Central memory CD4-positive, alpha-beta T cell (primary cell): Measurements from ENCODE around the gene SNX19.

Source experiments
- DNase-seq: peaks from one replicate; pipeline ENCODE4 v3.0.0; 2022

SNX19 gene

DNA sequence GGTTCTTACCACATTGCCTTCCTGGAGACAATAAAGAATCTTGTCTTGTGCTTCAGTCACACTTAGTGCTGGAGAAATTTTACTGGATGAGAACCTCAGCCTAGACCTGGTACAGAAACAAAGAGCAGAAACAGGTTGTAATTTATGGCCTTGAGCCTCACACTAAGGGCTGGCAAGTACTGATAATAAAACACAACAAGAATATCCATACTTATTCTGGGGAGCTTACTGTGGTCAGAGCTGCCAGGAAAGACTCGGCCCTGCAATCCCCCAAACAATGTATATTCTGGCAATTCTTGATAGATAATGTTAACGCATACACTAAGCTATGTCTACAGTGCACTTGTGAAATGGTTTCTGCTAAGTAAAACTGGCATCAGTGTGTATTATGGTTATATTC is 9.7 kb downstream of the SNX19 start:
- DNase-seq = no peak

DNA sequence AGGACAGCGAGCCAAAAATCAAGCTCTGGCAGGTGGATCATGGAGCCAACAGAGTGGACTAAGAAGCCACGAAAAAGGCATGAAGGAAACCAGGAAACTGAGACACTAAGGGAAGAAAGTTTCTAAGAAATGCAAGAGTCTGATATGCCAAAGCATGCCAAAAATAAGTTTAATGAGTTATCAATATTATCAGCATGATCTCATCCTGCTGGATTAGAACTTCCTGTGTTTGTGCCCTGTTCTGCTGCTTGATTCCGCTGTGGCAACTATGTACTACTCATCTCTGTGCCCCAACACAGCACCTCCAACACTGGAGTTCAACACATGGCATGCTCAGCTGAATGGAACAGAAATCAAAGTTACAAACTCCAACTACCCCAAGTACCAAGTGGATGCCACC is 10.8 kb downstream of the SNX19 start:
- DNase-seq = no peak

DNA sequence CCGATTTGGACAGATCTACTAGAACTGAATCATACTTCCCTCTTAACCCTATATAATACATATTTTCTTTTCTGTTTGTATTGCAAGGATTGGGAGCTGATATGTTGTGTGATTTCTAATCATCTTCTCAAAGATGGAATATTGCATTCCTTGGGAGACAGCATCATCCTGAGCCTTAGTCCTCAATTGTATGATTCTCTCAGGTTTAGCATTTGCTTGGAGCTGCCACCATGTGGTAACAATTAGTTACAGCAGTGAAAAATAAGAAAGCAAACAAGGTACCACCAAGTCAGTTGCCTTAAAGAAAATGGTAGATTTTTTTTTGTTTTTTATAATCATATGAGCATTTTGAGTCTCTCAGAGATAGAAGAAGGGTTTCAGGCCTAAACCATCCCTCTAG is 11.9 kb downstream of the SNX19 start:
- no peak for DNase-seq

DNA sequence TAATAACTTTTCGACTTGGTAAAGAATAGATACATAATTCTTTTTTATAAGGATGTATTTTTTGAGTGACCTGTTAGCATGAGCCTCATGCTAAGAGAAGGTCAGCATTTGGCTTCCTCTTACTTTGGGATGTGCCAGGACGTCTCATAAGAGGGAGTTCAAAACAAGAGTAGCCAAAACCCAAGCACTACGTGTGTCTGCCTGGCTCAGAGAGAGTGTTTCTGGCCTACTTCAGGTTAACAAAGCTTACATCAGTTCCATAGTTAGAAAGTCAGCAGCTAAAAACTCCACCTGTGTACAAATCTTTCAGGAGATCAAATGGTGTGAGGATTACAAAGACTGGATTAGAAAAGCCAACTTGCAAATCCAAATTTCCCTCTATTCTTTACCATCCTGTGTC is 13.9 kb downstream of the SNX19 start:
- no peak for DNase-seq

DNA sequence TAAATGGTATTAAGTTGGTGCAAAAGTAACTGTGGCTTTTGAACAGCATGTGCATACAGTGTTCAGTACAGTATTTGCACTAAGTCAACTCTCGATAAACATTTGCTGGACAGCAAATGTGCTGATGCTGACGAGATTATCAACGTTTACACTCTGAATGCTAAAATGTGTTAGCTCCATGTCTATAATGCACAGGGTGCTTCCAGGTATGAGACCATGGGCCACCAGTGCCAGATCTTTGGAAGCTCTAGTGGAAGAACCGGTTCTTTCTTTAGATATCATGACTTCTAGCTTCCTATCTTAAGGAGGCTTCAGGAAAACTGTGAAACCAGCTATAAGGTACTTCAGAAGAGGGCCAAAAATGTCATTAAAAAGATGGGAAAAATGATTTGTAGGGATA is 17.2 kb downstream of the SNX19 start:
- DNase-seq = no peak

DNA sequence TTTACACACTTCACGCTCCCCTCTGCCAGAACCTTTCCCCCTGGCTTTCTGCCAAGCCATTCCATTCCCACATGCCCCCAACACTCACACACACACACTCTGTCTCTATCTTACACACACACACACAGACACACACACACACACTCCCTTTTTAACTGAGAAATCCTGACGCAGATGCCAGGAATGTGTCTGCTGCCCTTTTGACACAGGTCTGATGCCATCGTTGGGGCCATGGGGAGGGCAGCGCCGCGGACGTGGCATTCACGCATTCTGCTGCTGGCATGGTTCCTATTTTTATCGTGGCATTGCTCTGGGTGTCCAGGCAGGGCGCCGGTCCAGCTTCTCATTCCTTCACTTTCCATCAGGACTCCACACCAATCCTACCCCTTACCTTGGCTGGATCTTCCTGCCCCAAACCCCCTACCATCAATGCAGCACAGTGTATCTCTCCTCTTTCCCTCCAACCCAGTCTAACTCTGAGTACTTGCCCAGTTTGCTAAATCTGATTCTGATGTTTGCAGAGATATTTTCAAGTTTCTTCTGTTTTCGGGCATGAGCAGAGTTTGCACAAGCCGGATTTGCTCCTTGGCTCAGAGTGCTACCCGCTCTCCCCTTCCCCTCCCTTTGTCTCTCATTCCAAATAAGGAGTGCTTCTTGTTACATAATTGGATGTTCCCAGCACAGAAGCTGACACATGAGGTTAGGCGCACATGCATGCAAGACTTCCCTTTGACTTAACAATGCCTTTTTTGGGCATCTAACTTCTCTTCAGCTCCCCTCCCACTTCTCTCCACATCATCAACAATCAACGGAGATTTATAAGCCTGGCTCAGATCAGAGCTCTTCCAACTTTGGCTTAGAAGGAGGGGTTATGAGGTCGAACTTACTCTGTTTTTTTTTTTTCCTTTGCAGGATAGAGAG is 18.8 kb downstream of the SNX19 start:
- DNase-seq = no peak

DNA sequence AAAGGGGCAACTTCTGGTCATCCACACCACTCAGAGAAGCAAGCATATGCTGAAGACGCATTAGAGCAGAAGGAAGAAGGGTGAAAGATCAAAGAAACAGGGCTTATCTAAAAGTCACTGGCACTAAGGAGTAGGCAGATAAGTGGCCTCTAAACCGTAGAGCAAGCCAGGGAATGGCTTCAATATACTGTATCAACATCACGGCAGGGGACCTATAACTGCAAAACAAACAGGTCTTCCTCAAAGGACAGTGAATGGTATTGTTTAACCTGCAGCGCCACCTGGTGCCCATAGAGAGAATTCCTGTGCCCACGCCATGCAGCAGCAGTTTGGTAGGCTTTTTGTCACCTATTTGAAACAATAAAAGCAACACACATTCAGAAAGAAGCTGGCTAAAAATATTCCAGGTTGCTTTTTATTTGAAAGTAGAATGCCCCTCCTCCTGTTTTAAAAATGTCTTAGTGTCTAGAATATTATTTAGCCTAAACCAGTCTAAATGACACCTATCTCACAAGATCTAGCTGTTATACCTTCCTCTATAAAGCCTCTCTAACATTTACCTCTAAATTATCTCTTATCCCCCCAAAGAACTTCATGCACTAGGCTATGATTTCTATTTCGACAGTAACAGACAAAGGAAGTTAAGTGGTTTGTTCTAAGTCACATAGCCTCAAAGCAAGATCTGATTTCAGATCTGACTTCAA is 21.8 kb downstream of the SNX19 start:
- peak; percentile 40 for DNase-seq

DNA sequence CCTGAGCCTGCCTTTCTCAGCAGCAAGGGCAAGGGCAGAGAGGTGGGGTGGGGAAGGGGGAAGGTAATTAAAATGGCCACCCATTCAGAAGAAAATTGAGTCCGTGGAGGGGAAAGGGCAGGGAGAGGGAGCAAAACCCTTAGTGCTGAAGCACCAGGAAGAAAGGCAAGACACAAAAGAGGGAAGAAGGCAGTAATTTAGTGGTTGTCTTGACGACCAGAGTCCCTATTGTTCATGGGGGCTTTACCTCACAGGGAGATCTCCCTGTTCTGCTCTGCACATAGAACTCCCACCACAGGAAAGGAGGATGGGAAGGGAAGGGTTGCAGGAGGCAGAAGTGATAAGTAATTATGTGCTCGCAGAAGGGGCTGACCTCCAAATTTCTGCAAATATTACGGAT is 23.4 kb downstream of the SNX19 start:
- no peak for DNase-seq

DNA sequence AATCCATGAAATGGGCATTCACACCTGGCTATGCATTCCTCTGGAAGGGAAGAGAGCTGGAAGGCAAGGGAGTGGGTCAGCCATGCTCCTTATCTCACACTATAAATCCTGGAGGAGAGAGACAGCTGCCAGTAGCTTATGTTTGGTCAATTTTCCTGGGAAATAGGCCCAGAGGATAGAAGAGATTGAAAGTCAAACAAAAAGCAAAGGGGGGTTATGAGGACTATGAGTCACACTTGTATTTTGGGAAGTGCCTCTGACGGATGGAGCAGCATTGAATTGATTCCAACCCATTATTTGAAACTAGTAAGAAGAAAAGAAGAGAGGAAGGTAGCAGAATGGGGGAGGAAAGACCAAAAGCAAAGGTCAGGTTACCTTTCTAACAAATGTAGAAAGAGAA is 25.0 kb downstream of the SNX19 start:
- no peak for DNase-seq

DNA sequence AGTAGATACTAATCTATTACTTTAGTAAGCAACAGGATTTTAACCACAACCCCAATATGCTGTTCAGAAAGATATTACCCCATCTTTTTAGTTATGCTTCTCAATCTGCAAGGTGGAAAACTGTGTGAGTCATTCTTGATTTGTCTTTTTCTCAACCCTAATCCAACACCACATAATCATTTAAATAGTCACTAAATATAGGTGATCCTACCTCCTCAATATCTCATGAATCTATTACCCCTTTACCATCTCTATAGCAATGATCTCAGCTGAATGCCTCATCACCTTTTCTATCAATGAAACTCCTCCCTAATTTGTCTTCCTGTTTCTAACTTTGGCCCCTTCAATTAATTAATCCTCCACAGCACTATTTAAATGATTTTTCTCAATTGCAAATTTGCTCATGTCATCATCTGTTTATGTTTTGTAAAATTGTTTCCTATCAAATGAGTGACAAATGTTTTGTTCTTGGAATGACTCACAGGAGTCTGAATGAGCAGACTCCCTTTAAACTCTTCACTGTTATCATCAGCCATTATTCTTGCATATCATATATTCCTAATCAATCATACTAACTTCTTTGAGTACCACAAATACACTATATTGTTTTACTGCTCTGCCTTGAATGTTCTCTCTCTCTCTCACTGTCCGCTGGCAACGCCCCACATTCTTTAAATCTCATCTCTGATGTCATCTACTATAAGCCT is 26.1 kb downstream of the SNX19 start:
- no peak for DNase-seq

DNA sequence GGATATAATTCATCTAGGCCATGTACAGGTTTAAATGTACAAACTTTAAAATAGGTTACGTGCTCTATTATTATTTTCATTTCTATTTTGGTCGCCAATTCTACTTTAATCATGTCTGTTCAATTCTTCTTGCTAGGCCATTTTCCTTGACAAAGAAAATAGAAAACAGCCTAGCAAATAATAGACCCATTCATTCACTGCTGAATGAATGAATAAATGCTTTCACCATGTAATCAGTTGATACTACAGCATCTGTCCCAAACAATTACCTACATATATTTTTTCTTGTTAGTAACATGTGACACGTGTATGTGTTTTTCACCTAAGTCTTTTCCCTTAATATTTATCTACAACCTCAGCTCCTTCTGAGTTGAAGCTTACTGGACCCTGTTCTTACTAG is 27.5 kb downstream of the SNX19 start:
- DNase-seq = no peak

DNA sequence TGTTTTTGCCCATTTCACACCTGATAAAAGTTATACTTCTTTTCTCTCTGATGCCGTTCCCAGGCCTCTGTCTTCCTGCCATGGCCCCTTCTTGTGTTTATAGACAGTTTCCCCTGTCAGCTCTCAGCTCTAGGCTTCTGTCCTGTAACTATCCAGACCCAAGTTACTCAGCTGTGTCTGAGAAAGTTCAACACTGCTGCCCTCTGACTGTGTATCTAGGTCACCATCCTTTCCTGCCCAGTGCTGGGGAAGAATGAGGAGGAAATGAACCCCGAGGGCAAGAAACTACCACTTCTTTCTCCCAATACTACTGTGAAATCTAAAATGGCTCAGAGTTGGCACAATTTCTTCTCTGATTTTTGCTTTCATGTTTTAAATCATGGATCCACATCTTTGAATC is 29.6 kb downstream of the SNX19 start:
- DNase-seq = no peak

DNA sequence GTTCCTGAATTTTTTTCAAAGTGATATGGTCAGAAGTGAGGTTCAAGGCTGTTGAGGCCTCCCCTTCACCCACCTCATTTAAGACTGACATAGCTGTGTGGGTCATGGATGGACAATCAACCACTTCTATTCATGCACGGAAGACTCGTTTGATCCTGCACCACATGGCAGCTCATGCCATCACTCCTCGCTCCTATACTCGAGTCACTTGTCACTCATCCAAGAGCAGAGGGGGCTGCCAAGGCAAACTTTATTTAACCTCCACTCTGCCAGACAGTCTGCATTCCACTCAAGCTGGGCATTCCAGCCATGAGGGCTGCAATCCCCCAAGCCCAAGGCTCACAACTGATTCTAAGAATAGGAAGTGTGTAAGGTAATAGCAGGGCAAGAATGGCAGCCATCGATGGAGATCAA is 34.1 kb downstream of the SNX19 start:
- no peak for DNase-seq

DNA sequence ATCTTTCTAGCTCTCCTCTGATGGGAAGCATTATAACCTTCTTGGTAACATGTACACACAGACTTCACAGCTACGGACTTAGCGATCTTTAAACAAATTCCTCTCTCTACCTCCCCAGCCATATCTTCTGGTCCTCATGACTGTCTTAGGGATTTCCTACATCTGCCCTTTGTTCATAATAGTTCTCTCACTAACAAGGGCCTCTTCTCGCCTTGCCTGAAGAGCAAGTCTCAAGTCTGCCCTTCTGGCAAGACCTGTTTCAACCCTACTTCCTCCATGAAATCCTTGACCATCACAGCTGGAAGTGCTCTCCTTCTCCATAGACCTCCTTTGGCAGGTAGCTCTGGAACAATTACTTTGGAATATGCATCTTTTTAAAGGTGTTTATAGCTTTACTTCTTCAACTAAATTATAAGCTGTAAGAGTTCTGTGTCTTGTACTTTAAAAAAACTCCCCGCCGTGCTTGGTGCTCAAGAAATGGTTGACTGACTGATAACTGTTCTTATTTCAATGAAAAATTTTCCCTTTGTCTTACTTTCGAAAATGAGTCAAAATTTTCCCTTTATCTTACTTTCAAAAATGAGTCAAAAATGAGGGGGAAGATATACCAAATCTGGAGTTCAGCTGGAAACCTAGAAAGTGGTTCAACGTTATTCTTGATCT is 34.7 kb downstream of the SNX19 start:
- no peak for DNase-seq

DNA sequence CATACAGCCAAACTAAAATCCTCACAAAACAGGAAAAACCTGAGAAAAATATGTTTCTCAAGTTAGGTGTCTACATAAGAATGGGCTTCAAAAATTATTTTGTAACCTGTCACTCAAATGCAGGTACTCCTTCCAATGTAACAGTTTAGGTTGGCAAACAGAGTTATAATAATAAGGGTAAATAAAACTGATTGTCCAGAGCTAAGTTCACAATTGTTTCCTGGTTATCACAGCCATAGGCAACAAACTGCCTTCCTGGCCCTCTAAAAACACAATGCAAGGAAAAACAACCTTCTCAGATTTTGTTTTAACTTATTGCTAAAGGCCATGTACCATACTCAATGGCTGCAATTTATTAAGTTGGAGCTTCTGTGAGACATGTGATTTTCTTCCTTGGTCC is 36.4 kb downstream of the SNX19 start:
- no peak for DNase-seq

DNA sequence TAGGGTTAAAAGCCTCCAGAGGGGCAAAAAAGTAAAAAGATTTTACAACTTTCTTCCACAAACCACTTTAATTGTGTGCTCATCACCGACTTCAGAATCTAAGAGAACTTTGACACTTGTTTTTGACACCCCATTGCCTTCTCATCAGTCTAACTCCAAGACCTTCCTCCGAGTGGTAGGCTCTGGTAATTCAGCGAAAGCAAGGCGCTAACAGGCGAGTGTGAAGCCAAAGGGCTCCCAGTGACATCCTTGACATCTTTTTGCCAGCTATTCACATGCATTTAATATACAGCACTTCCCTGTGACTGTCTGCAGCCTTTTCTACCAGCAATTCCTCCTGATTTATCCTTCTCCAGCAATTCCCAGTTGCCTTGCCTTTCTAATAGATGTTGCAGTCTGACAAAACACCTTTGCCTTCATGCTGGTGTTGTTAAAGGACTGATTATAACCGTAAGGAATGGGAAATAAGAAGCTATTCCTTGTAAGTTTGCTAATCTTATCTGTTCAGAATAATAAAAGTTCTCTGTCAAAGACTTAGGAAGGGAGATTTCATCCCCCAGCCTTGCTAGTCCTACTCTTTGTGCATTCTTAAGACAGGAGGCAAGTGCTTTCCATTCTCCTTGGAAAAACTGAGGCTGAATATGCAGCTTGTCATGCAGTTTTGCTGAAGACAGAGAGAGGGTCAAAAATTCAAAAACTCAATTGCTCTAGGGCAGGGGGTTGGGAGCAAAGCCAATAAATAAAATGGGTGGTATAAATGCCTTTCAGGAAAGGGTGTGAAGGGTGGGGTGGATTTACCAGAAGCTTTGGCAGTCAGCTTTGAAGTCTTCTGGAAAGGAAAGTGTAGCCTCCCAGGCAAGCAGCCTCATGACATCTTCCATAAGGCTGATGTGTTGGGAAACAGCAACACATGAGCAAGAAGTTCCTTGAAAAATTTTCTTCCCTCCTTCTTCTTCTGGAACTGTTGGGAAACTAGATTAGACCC is 39.1 kb downstream of the SNX19 start:
- no peak for DNase-seq

DNA sequence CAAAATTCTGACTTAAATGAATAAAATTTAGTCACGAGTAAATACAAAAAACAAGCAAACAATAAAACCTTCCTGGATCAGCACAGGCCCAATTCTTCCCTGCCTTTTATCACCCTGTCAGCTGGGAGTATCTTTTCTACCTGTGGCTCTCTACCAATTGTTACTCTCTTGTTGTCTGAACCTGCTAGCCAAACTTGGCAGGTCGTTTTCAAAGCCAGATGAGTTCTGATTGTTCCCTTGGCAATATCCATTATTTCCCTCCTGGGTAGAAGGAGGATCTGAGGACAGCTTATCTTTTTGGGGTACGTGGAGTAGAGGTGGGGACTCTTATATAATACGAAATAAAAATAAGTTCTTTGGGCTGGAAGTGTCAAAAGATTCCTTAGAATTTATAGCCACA is 40.2 kb downstream of the SNX19 start:
- DNase-seq = no peak

DNA sequence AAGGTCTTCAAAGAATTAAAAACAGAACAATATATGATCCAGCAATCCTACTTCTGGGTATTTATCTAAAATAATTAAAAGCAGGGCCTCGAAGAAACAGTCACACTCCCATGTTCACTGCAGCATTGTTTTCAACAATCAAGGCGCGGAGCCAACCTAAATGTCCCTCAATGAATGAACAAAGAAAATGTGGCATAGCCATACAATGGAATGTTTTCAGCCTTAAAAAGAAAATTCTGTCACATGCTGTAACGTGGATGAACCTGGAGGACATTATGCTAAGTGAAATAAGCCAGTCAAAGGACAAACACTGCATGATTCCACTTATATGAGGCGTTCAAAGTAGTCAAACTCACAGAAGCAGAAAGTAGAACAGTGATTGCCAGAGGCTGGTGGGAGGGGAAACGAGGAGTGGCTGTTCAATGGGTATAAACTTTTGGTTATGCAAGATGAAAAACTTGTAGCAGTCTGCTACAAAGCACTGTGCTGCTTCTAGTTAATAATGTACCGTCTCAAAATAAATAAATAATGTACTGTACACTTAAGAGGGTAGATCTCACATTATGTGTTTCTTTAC is 41.2 kb downstream of the SNX19 start:
- no peak for DNase-seq

DNA sequence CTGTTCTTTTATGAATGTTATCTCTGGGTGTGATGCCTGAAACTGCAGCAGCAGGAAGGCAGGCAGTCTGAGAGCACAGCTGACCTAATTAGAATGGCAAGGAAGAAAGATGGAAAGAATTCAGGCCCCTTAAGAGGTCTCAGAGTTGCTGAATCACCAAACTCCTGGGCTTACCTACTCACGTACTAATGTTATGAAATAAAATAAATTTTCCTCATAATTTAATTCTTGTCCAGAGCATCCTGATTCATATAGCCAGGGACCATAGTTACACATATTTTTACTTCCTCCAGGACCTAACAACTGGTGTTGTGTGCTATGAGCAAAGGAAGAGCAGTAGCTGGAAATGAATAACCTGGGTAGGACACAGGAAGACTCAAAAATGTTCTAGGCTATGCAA is 41.9 kb downstream of the SNX19 start:
- DNase-seq = no peak

DNA sequence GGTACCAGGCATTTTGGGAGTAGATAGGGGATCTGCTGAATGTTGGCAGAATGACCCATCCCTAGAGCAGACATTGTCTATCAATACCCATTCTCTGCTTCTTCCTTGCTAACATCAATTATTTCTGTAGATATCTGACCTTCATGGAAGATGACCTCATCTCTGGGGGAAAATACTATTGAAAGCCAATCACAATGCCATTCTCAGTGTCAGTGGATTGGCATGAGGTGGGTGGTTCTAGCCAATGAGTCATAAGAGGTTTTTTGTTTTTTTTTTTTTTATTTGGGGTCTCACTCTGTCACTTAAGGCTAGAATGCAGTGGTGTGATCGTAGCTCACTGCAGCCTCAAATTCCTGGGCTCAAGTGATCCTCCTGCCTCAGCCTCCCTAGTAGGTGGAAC is 42.5 kb downstream of the SNX19 start:
- no peak for DNase-seq

DNA sequence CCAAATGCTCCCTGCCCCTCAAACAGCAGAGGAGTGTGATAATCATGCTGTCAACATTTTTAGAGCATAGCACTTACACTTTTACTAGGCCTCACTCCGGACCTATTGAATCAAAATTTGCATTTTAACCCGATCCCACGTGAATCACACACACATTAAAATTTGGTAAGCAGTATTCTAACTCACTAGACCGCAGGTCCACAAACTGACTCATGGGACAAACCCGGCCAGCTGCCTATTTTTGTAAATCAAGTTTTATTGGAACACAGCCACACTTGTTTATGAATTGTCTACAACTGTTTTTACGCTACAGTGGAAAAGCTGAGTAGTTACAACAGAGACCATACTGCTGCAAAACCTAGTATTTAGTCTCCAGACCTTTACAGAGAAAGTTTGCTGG is 43.3 kb downstream of the SNX19 start:
- no peak for DNase-seq

DNA sequence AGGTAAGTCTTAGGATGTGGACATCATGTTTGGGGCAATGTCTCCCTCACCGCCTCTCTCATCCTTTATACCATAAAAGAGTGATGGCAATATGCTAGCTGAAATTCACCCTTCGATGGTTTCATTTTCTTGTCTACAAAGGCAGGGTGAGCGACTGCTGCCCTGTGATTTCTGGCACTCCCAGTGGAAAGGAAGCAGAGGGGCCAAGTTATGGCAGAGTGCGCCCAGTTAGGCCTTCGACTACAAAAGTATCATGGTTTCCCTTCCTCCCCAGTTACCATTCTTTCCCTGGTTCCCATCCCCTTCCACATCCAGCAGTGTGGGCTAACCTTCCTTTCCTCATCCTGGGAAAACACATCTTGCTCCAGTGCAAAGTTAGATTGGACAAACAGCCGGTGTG is 43.8 kb downstream of the SNX19 start:
- DNase-seq = no peak
